Measurements from ENCODE around the gene MT1H. TPM values are rescaled to one million over a fixed set of nuclear protein-coding genes. Genes with fewer than 3 reads are reported as not detected.
A peak's percentile ranks its signal among the peaks of the same experiment; 100 is the strongest.

MT1H gene
- total and polyA plus RNA-seq, 2 experiments from 2014 or later: not detected

- TF ChIP-seq EZH2phosphoT487 (IDR thresholded peaks at IDR 0.05; ENCODE audit: insufficient read depth, low read depth) (no peak), EZH2 (IDR thresholded peaks at IDR 0.05; ENCODE audit: insufficient read depth, poor library complexity, severe bottlenecking) (no peak)
- H3K4me3 ChIP-seq: no peak overlapping the region
- H3K9me2 ChIP-seq (ENCODE audit: insufficient read depth): no peaks in the 10 kb centered on the region
- H4K20me1 ChIP-seq (ENCODE audit: insufficient read depth): no peaks in the 10 kb centered on the region
- H3F3A ChIP-seq (ENCODE audit: insufficient read depth): peaks cover 21% of the 10 kb centered on the region
- WGBS, 2 experiments (ENCODE audit: low coverage in 1 of 2, low lambda C conversion rate in 2 of 2, missing lambda C conversion rate in 2 of 2): 97% methylated on average over 2 of the region's 2 CpGs
- no peak overlapping the region for H2AFZ ChIP-seq
- H3K27me3 ChIP-seq (replicated peaks; ENCODE audit: insufficient read depth): no peaks in the 10 kb centered on the region
- H3K4me1 ChIP-seq (ENCODE audit: insufficient read depth): peaks cover 4% of the 10 kb centered on the region; the same call in 1 of the 2 replicates
- H3K36me3 ChIP-seq (ENCODE audit: low read depth): no peaks in the 10 kb centered on the region
- H3K9ac ChIP-seq: no peak overlapping the region
- DNase-seq: no peak
- H3K27ac ChIP-seq: no peak overlapping the region
- H3K4me2 ChIP-seq (ENCODE audit: unreplicated experiment): no peak overlapping the region
- in situ Hi-C loops (cut with MboI): no loop called here
- H3K79me2 ChIP-seq (ENCODE audit: insufficient read depth): peaks cover 11% of the 10 kb centered on the region
- no peaks in the 10 kb centered on the region for H3K9me3 ChIP-seq (ENCODE audit: low read depth)
Observed at GRCh38 chr16:56623637-56624036, 46.0 kb upstream of the MT1H start.

DNA sequence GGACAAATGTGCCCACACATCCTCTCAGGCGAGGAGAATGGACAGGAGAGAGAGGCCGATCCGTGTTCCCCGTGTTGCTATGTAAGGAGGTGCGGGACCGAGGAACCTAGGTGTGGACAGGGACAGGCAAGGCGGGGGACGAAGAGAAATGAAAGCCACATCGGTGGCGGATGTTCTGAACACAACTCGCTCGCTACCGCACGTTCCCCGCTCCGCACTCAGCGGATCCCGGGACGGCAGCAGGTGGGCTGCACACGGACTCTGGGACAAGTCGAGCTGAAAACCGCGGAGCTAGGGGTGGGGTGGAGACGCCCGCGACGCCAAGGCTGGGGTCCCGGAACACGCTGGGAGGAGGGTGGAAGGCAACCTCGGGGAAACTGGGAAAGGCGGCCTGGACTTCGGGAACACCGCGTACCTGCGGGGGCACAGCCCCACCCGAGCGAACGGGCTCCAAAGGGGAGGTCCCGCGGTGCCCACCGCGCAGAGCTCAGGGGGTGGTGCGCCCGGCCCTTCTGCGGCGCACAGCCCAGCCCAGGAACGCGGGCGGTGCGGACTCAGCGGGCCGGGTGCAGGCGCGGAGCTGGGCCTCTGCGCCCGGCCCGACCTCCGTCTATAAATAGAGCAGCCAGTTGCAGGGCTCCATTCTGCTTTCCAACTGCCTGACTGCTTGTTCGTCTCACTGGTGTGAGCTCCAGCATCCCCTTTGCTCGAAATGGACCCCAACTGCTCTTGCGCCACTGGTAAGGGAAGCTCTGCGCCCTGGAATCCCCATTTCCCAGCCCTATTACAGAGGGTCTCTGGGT, 44.3 kb upstream of the MT1H start, which contains the start of gene MT1E:
TSS of gene MT1E (plus strand) at position 642 of the 803 bp plus-strand sequence. CDS start at position 713, 71 bp downstream.
- Histone ChIP-seq H3K36me3 (ENCODE audit: low read depth) (no peaks in the 10 kb centered on the region), H3K9ac (peak within 1 kb of the TSS; percentile 96), H2AFZ (peak within 1 kb of the TSS; percentile 89), H3K4me1 (ENCODE audit: insufficient read depth) (peaks cover 4% of the 10 kb centered on the region; the same call in 1 of the 2 replicates), H3K27ac (peak within 1 kb of the TSS; percentile 98), H3K4me2 (ENCODE audit: unreplicated experiment) (peak within 1 kb of the TSS; percentile 98), H3K27me3 (replicated peaks; ENCODE audit: insufficient read depth) (no peaks in the 10 kb centered on the region), H3K9me2 (ENCODE audit: insufficient read depth) (no peaks in the 10 kb centered on the region), H3K4me3 (peak within 1 kb of the TSS; percentile 91), H3F3A (ENCODE audit: insufficient read depth) (peaks cover 28% of the 10 kb centered on the region), H4K20me1 (ENCODE audit: insufficient read depth) (no peaks in the 10 kb centered on the region), H3K9me3 (ENCODE audit: low read depth) (no peaks in the 10 kb centered on the region), H3K79me2 (ENCODE audit: insufficient read depth) (peaks cover 11% of the 10 kb centered on the region)
- DNase-seq: peak; percentile 97
- no peak for TF ChIP-seq EZH2 (IDR thresholded peaks at IDR 0.05; ENCODE audit: insufficient read depth, poor library complexity, severe bottlenecking)
- TF ChIP-seq EZH2phosphoT487 (IDR thresholded peaks at IDR 0.05; ENCODE audit: insufficient read depth, low read depth): no peak
- 4 to 5% methylated on average over 48 to 62 of the region's 62 CpGs for WGBS, 2 experiments (ENCODE audit: low coverage in 1 of 2, low lambda C conversion rate in 2 of 2, missing lambda C conversion rate in 2 of 2)
- in situ Hi-C loops (cut with MboI): no loop called here

DNA sequence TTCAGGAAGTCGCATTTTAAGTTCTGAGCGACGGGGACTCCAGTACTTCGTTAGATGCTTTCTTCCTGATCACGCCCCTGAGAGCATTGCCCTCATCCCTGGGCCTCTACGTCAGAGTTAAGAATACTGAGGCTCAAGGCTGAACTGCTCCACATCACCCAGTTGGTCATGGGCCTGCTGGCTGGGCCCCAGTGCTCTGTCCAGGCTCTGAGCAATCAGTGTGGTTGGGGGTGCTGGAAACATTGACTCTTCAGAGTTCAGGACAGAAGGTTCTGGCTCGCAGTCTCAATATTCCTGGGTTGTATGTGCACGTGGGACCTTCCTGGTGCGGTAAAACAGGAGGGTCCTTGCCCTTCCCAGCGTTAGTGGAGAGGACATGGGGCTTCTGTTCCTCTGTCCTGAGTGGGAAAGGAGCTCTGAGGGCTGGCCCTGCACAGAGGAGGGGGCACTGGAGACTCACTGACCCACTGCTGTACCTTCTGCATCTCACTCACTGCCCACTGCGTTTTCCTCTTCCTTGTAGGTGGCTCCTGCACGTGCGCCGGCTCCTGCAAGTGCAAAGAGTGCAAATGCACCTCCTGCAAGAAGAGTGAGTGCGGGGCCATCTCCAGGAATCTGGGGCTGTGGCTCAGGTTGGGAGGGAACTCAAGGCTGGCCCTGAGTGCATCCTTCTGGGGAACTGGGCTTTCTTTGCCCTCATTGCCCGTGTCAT, 43.5 kb upstream of the MT1H start:
- in situ Hi-C loops (cut with MboI): no loop called here
- H3K9ac ChIP-seq: peak overlapping the region; percentile 96

GRCh38 chr16:56626685-56627084, 42.9 kb upstream of the MT1H start:
- peak overlapping the region; percentile 98 for H3K27ac ChIP-seq

More for the DNA sequence above, 43.5 kb upstream of the MT1H start:
- no peak for TF ChIP-seq EZH2phosphoT487 (IDR thresholded peaks at IDR 0.05; ENCODE audit: insufficient read depth, low read depth)
- TF ChIP-seq EZH2 (IDR thresholded peaks at IDR 0.05; ENCODE audit: insufficient read depth, poor library complexity, severe bottlenecking): no peak
- no peaks in the 10 kb centered on the region for H4K20me1 ChIP-seq (ENCODE audit: insufficient read depth)
- peak overlapping the region; percentile 98 for H3K27ac ChIP-seq
- H3K9me2 ChIP-seq (ENCODE audit: insufficient read depth): no peaks in the 10 kb centered on the region
- H3K9me3 ChIP-seq (ENCODE audit: low read depth): no peaks in the 10 kb centered on the region
- H3F3A ChIP-seq (ENCODE audit: insufficient read depth): peaks cover 29% of the 10 kb centered on the region
- peak overlapping the region; percentile 98 for H3K4me2 ChIP-seq (ENCODE audit: unreplicated experiment)
- WGBS, 2 experiments (ENCODE audit: low coverage in 1 of 2, low lambda C conversion rate in 2 of 2, missing lambda C conversion rate in 2 of 2): 8% methylated on average over 16 of the region's 16 CpGs
- no peaks in the 10 kb centered on the region for H3K36me3 ChIP-seq (ENCODE audit: low read depth)
- peak overlapping the region; percentile 91 for H3K4me3 ChIP-seq
- H2AFZ ChIP-seq: peak overlapping the region; percentile 89
- peaks cover 4% of the 10 kb centered on the region; the same call in 1 of the 2 replicates for H3K4me1 ChIP-seq (ENCODE audit: insufficient read depth)
- peaks cover 11% of the 10 kb centered on the region for H3K79me2 ChIP-seq (ENCODE audit: insufficient read depth)
- peak; percentile 94 for DNase-seq
- H3K27me3 ChIP-seq (replicated peaks; ENCODE audit: insufficient read depth): no peaks in the 10 kb centered on the region

More at GRCh38 chr16:56626685-56627084, 42.9 kb upstream of the MT1H start:
- Histone ChIP-seq H3K9me2 (ENCODE audit: insufficient read depth) (no peaks in the 10 kb centered on the region), H3K9ac (peak overlapping the region; percentile 96), H3K4me2 (ENCODE audit: unreplicated experiment) (peak overlapping the region; percentile 98), H3K36me3 (ENCODE audit: low read depth) (no peaks in the 10 kb centered on the region), H4K20me1 (ENCODE audit: insufficient read depth) (no peaks in the 10 kb centered on the region), H3F3A (ENCODE audit: insufficient read depth) (peaks cover 34% of the 10 kb centered on the region), H3K4me3 (peak overlapping the region; percentile 91), H3K79me2 (ENCODE audit: insufficient read depth) (peaks cover 11% of the 10 kb centered on the region), H2AFZ (no peak overlapping the region), H3K9me3 (ENCODE audit: low read depth) (no peaks in the 10 kb centered on the region), H3K4me1 (ENCODE audit: insufficient read depth) (peaks cover 4% of the 10 kb centered on the region; the same call in 1 of the 2 replicates), H3K27me3 (replicated peaks; ENCODE audit: insufficient read depth) (no peaks in the 10 kb centered on the region)
- DNase-seq: peak; percentile 24
- 1 to 7% methylated on average over 7 of the region's 7 CpGs for WGBS, 2 experiments (ENCODE audit: low coverage in 1 of 2, low lambda C conversion rate in 2 of 2, missing lambda C conversion rate in 2 of 2)
- in situ Hi-C loops (cut with MboI): no loop called here
- TF ChIP-seq EZH2 (IDR thresholded peaks at IDR 0.05; ENCODE audit: insufficient read depth, poor library complexity, severe bottlenecking) (no peak), EZH2phosphoT487 (IDR thresholded peaks at IDR 0.05; ENCODE audit: insufficient read depth, low read depth) (no peak)
